ACHN (cell line): ENCODE results near the gene C11orf16.
"Not testable (repeated sequence)": the region's sequence is repeated elsewhere in the genome, so short reads cannot be mapped to it uniquely, and the experiment has no call there.

Experiments
- DNase-seq: peaks from one replicate; pipeline ENCODE4 v3.0.0-alpha.2; 2015
- in situ Hi-C: cut with HindIII; loops from 2 replicates; pipeline ENCODE4 v1.10.0; 2017; ENCODE audit warnings: low sequenced_read_pairs, low pct_ligation_motif_present, low pct_unique_long_range_greater_than_20kb

The C11orf16 gene

DNA sequence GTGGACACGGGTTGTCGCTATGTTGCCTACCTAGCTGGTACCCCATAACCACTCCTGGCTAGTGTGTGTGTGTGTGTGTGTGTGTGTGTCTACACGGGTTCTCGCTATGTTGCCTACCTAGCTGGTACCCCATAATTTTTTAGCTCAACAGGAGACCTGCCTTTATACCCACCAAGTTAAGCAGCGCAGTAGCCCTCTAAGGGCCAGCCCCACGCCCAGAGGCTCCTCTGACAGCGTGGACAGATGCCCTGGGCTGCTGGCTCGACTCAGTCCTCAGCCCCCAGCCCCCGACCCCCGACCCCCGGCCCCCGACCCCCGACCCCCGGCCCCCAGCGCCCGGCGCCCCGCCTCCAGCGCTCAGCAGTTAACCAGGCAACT, 22.1 kb downstream of the C11orf16 start:
- in situ Hi-C loops, result no loop called here
- DNase-seq, result no peak

DNA sequence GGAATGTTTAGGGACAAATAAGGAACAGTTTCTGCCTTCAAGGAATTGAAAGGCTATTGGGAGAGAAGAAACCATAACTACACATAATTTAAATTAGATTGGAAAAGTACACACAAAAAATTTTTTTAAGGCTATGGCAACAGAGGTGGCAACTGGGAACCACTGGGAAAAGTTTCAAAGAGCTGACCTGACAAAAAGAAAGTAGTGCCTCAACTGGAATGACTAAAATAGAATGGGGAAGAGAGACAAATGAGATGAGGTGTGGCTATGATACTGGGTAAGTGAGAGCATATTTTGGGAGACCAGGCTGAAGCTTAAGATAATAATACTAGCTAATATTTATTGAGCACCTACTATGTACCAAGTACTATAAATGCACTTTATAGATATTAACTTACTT, 24.6 kb downstream of the C11orf16 start:
- in situ Hi-C loops, result no loop called here
- DNase-seq, result no peak

DNA sequence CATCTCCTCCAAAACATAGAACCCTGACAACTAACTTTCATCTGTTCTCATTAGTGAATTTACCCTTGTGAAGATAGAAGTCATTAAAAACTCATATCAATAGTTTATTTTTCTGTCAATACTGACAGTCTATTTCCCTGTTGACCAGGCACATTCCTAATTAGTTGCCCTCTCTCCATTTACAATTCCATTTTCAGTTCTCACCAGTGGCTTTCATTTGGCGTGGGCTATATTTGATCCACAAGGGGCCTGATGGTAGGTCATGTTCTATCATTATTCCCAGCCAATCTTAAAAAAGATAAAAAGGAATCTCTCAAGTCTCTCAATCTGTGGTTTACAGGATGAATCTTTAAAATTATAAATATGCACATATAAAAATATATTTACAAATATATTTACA, 25.6 kb downstream of the C11orf16 start:
- in situ Hi-C loops, result no loop called here

DNA sequence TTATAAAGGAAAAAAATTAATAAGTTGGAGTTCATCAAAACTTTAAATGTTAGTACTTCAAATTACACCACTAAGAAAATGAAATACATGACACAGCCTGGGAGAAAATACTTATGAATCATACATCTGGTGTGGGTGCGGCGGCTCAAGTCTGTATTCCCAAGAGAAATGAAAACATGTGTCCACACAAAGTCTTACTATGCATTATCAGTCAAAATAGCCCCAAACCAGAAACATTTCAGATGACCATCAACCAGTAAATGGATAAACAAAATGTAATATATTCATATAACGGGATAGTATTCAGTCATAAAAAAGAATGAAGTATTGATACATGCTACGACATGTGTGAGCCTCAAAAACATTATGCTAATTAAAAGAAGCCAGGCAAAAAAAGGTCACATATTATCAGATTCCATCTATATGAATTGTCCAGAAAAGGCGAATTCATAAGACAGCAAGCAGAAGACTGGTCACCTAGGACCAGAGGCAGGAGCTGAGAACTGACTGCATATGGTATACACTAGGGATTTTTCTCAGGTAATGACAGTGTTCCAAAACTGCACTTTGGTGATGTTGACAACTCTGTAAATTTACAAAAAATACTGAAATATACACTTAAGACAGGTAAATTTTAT, 27.1 kb downstream of the C11orf16 start:
- no peak for DNase-seq
- in situ Hi-C loops, result no loop called here

More for the DNA sequence above, 25.6 kb downstream of the C11orf16 start:
- DNase-seq, result no peak

DNA sequence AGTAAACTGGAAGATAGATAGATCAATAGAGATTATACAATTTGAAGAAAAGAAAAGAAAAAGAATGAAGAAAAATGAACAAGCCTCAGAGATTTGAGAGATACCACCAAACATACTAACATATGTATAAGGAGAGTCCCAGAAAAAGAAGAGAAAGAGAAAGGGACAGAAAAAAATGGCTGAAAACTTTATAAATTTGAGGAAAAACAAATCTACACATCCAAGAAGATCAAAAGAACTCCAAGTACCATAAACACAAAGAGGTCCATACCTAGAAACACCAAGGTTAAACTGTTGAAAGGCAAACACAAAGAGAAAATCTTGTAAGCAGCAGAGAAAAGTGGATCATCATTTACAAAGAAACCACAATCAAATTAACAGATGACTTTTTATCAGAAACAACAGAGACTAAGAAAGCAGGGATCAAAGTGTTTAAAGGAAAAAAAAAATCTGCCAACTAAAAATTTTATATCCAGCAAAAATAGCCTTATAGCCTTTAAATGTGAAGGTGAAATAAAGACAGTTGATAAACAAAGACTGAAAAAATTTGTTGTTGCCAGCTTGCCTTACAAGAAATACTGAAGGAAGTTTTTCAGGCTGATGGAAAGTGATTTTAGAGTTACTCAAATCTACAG, 33.5 kb downstream of the C11orf16 start:
- in situ Hi-C loops, result no loop called here
- no peak for DNase-seq

DNA sequence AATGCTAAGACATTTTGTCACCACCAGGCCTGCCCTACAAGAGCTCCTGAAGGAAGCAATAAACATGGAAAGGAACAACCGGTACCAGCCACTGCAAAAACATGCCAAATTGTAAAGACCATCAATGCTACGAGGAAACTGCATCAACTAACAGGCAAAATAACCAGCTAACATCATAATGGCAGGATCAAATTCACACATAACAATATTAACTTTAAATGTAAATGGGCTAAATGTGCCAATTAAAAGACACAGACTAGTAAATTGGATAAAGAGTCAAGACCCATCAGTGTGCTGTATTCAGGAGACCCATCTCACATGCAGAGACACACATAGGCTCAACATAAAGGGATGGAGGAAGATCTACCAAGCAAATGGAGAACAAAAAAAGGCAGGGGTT, 41.6 kb downstream of the C11orf16 start:
- in situ Hi-C loops, DNase-seq: not testable (repeated sequence)

DNA sequence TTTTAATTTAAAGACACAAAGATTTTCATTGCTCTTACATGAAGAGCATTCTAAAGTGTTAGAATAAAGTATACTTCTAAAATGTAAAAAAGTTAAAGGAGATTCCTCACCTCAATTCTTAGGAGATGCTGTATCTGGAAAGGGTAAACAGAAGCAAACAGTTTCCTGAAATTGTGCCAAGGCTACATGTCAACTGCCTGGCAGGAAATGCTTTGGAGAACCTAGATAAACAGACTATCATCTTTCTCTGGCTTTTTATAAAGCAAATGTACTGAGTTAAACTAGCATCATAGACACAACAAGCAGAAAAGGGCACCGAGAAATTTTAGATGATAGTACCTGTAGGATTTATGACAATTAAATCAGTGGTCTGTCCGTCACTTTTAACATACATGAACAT, 46.4 kb downstream of the C11orf16 start:
- no peak for DNase-seq
- in situ Hi-C loops, result no loop called here

DNA sequence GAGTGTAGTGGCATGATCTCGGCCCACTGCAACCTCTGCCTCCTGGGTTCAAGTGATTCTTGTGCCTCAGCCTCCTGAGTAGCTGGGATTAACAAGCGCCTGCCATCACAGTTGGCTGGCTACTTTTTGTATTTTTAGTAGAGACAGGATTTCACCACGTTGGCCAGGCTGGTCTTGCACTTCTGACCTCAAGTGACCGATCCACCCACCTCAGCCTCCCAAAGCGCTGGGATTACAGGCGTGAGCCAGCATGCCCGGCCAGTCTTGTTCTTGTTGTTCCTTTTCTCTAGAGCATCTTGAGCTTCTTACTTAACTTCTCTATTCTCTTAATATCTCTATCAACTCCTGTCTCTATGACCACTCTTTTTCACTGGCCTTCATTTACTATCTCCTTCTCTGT, 51.2 kb downstream of the C11orf16 start:
- in situ Hi-C loops, DNase-seq: not testable (repeated sequence)

DNA sequence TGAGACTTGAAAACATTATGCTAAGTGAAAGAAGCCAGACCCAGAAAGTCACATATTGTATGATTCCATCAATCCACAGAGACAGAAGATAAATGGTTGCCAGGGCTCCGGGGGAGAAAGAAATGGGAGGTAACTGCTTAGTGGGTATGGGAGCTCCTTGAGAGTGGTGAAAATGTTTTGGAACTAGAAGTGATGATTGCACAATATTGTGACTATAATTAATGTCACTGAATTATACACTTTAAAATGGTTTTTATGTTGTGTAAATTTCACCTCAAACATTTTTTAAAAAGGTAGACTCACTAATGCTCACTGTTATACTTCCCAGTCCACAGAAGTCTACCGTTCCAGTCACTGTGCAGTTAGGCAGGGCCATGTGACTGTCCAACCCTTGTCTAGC, 54.0 kb downstream of the C11orf16 start:
- in situ Hi-C loops, result no loop called here

DNA sequence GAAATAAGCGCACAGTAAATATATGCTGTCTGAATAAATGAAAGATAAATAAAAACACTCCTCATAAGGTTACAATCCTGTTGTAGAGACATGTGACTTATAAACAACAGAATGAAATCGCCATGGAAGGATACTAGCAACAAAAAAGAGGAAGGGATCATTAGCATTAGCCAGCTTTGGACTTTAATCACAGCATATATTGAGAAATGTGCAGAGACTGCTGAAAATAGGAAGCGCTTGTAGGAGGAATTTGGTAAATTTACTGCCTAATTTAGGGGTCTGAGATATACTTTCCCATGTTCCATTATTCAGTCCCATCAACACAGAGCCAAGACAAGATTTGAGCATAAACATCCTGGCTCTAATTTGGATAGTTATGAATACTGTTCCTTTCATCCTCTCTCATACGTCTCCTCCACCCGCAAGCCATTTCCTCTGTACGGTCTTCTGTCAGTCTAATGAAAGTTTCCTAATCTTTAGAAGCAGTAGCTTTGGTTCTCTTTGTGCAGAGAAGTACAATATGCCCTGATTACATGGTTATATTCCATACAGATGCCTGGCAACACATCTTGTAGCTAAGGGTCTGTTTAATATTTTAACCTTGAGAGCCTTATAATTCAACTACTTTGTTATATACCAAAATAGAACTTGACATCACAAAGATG, 58.9 kb downstream of the C11orf16 start:
- DNase-seq, result no peak
- in situ Hi-C loops, result no loop called here

More for the DNA sequence above, 54.0 kb downstream of the C11orf16 start:
- no peak for DNase-seq

DNA sequence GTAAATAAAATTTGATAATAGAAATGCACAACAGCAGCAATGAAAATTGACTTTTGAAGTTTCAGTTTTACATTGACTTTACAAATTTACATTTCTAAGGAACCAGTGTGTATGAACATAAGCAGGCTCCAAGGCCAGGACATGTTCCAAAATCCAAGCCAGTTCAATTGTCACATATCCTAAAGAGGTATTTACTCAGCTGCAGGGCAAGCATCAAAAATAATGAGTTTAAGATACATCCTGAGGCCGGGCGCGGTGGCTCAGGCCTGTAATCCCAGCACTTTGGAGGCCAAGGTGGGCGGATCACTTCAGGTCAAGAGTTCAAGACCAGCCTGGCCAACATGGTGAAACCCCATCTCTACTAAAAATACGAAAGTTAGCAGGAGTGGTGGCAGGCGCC, 60.8 kb downstream of the C11orf16 start:
- no peak for DNase-seq
- in situ Hi-C loops, result no loop called here

DNA sequence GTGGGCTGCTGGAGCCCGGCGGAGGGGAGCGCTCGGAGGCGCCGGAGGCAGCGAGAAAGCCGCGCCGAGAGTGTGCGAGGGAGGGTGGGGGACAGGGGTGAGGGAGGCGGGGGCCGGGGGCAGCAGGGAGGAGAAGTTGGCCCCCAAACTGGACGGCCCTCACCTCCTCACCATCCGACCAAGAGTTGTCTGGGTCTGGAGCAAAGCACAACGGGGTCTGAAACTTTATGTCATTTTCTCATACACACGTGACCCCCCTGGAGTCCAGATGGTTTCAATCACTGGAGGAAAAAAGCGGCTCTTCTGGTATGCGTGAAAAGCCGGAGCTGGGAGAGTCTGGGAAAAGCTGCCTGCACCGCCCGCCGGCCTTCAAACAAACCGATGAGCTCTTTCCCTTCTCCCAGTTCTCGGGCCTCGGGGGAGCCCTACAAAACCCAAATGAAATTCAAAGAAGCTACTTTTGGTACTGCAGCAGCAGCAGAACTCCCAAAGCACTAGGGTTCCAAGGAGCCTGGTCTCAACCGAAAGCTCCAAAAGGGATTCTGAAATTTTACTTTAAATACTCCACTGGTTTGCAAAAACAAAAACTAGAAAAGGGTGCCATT, 61.5 kb downstream of the C11orf16 start:
- in situ Hi-C loops, result no loop called here
- DNase-seq, result peak; percentile 75

DNA sequence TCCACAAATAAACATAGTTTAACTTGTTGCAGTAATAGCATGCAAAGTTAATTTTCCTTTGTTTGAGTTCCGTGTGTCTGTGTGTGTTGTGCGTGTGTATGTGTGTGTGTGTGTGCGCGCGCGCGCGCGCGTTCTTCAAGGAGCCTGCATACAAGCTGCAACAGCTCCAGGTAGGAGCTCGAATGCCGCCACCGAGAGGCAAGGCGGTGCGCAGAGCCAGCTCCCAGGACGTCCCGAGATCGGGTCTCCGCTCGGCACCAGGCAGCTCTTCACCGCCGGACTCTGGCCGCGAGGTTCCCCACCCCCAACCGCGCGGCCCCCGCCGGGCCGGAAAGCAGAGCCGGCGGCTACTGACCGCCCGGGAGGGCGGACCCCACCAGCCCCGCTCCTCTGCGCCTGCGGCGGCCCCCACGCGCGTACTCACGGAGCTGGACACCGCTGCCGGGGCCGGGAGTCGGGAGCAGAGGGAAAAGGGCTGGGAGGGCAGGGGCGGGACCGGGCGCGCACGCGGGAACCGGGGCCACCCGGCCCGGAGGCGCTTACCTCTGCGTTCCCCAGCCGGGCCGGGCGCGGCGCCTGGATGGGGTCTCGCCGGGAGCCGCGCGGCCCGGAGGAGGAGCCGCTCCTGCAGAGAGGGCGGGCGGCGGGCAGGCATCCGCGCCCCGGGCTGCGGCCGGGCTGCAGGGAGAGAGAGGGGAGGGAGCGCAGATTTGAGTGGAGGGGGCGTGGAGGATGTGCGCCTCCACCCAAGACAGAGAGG, 62.2 kb downstream of the C11orf16 start:
- in situ Hi-C loops, result no loop called here
- peak; percentile 60 for DNase-seq
